Stimulated activated naive CD8-positive, alpha-beta T cell treated with anti-CD3 and anti-CD28 coated beads, Interleukin-15, amount 100 ng/mL, for 72 hours (primary cell): ENCODE measurements around the gene EVC2.

Experiments
- ATAC-seq: fragments of 150-1000 bp; cut with Tn5 transposase; 2 replicates; pipeline ENCODE4 v1.10.0; 2021; ENCODE audit warnings: mild to moderate bottlenecking, moderate library complexity
- DNase-seq, 2 donors: peaks; one replicate each; pipeline ENCODE4 v3.0.0; 2021 to 2022
- H3K27ac Mint-ChIP-seq, 2 donors: one replicate each; pipeline ENCODE4 v1.8.0; 2022; ENCODE audit warnings: mild to moderate bottlenecking in 2 of 2, mixed read lengths in 2 of 2, moderate library complexity in 2 of 2
- H3K27me3 Mint-ChIP-seq: one replicate; pipeline ENCODE4 v1.8.0; 2022; ENCODE audit warnings: mixed read lengths
- H3K4me1 Mint-ChIP-seq: one replicate; pipeline ENCODE4 v1.8.0; 2022; ENCODE audit warnings: mild to moderate bottlenecking, mixed read lengths
- H3K4me3 Mint-ChIP-seq, 2 donors: one replicate each; pipeline ENCODE4 v1.8.0; 2022; ENCODE audit warnings: mild to moderate bottlenecking in 2 of 2, mixed read lengths in 2 of 2, moderate library complexity in 1 of 2
- H3K9me3 Mint-ChIP-seq, 2 donors: one replicate each; pipeline ENCODE4 v1.8.0; 2022; ENCODE audit warnings: mixed read lengths in 2 of 2

The EVC2 gene

GRCh38 chr4:5683566-5683965 lies 24.8 kb downstream of the EVC2 start:
- DNase-seq (no peak), ATAC-seq (no peak)
- Mint-ChIP-seq H3K27ac (no peak overlapping the region), H3K9me3 (no peaks in the 10 kb centered on the region), H3K4me1 (no peaks in the 10 kb centered on the region), H3K27me3 (no peaks in the 10 kb centered on the region), H3K4me3 (no peak overlapping the region)

GRCh38 chr4:5678977-5679376 lies 29.4 kb downstream of the EVC2 start:
- ATAC-seq (no peak), DNase-seq (no peak)
- Mint-ChIP-seq H3K27me3 (no peaks in the 10 kb centered on the region), H3K27ac (no peak overlapping the region), H3K4me3 (no peak overlapping the region), H3K9me3 (no peaks in the 10 kb centered on the region), H3K4me1 (no peaks in the 10 kb centered on the region)

DNA sequence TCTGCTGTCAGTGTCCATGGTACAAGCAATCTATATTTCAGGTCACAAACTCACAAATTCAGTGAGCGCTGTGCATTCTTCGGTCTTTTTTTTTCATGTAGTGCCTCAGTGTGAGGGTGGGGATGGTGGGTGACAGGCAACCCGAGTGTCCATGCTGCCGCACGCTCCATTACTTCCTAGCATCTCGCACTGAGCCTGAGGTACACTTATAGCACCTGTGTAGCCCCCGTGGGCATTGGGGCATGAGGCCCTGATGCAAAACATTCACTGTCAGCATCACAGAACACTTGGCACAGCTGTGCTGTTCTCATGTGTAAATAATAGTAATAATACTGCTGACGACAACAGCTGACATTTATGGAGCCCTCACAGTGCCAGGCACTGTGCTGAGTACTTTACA lies 31.6 kb downstream of the EVC2 start:
- Mint-ChIP-seq H3K4me3 (no peak overlapping the region), H3K27me3 (no peaks in the 10 kb centered on the region), H3K9me3 (no peaks in the 10 kb centered on the region), H3K27ac (no peak overlapping the region), H3K4me1 (no peaks in the 10 kb centered on the region)
- ATAC-seq: no peak
- DNase-seq: no peak

- no peak for ATAC-seq
- Mint-ChIP-seq H3K27me3 (no peaks in the 10 kb centered on the region), H3K4me1 (no peaks in the 10 kb centered on the region), H3K4me3 (no peak overlapping the region), H3K27ac (no peak overlapping the region), H3K9me3 (peaks cover 5 to 24% of the 10 kb centered on the region in 2 donors)
- no peak for DNase-seq
These were observed 41.6 kb downstream of the EVC2 start for GRCh38 chr4:5666741-5667140.

DNA sequence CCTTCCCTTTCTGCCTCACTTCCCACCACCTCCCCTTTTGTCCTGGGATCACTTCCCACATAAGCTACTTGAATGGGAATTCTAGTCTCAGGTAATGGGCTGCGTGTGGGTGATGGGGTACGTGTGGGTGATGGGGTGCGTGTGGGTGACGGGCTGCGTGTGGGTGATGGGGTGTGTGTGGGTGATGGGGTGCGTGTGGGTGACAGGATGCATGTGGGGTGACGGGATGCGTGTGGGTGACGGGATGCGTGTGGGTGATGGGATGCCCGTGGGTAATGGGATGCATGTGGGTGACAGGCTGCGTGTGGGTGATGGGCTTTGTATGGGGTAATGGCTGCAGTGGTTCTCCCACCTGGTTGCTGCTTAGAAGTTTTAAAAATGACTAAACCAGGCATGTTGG lies 43.6 kb downstream of the EVC2 start:
- no peak for DNase-seq
- peak; percentile 48 for ATAC-seq
- Mint-ChIP-seq H3K27me3 (no peaks in the 10 kb centered on the region), H3K27ac (no peak overlapping the region), H3K4me3 (no peak overlapping the region), H3K4me1 (no peaks in the 10 kb centered on the region), H3K9me3 (peaks cover 5 to 26% of the 10 kb centered on the region in 2 donors)

DNA sequence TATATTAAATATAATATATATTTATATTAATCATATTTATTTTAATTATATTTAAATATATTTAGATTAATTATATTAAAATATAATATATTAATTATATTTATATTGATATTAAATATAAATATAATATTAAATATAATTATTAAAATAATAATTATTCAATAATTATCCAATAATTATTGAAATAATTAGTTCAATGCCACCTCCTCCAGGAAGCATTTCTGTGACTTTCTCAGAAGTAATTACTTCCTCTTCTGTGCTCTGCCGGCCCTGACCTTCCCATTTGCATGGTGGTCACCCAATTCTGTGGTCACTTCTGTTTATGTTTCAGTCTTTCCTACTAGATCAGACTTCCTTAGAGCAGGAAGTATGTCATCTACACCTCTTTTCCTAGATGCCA lies 45.8 kb downstream of the EVC2 start:
- no peak for ATAC-seq
- H3K4me3 Mint-ChIP-seq: no peak overlapping the region
- no peak for DNase-seq
- no peaks in the 10 kb centered on the region for H3K27me3 Mint-ChIP-seq
- H3K4me1 Mint-ChIP-seq: no peaks in the 10 kb centered on the region
- peaks cover 5 to 26% of the 10 kb centered on the region in 2 donors for H3K9me3 Mint-ChIP-seq
- no peak overlapping the region for H3K27ac Mint-ChIP-seq

GRCh38 chr4:5661237-5661636 lies 47.1 kb downstream of the EVC2 start:
- H3K27me3 Mint-ChIP-seq: no peaks in the 10 kb centered on the region
- no peaks in the 10 kb centered on the region for H3K4me1 Mint-ChIP-seq
- no peak overlapping the region for H3K27ac Mint-ChIP-seq
- no peak for DNase-seq
- H3K4me3 Mint-ChIP-seq: no peak overlapping the region
- no peak for ATAC-seq
- peaks cover 5 to 29% of the 10 kb centered on the region in 2 donors for H3K9me3 Mint-ChIP-seq

GRCh38 chr4:5660185-5660584 lies 48.2 kb downstream of the EVC2 start:
- Mint-ChIP-seq H3K9me3 (peaks cover 5 to 27% of the 10 kb centered on the region in 2 donors), H3K27ac (no peak overlapping the region), H3K4me3 (no peak overlapping the region), H3K27me3 (no peaks in the 10 kb centered on the region), H3K4me1 (no peaks in the 10 kb centered on the region)
- no peak for ATAC-seq
- DNase-seq: no peak

DNA sequence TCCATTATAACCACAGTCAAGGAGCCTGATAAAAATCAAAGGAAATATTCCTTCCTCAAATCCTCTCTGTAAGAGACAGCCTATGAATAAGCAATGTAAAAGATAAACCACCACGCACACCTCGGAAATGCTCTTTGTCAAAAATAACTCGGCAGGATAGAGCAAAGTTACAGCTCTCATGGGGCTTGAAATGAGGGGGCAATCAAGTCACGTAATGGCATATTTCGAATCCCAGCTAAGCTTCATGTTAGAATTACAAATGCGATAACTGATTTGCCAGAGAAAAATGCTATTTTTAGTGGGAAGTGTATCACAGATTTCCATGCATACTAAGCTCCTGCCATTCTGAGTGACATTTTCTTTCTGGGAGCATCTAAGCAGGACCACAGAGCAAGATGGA lies 49.4 kb downstream of the EVC2 start:
- ATAC-seq (no peak), DNase-seq (no peak)
- H3K27me3 Mint-ChIP-seq: no peaks in the 10 kb centered on the region
- H3K4me3 Mint-ChIP-seq: no peak overlapping the region
- no peaks in the 10 kb centered on the region for H3K4me1 Mint-ChIP-seq
- no peak overlapping the region for H3K27ac Mint-ChIP-seq
- peaks cover 5 to 19% of the 10 kb centered on the region in 2 donors for H3K9me3 Mint-ChIP-seq

- H3K4me1 Mint-ChIP-seq: no peaks in the 10 kb centered on the region
- no peaks in the 10 kb centered on the region for H3K27me3 Mint-ChIP-seq
- ATAC-seq: no peak
- no peak overlapping the region for H3K27ac Mint-ChIP-seq
- H3K9me3 Mint-ChIP-seq: peaks cover 0 to 6% of the 10 kb centered on the region in 2 donors
- no peak overlapping the region for H3K4me3 Mint-ChIP-seq
- no peak for DNase-seq
These were observed 51.9 kb downstream of the EVC2 start for GRCh38 chr4:5656415-5656814.

GRCh38 chr4:5654791-5655190 lies 53.6 kb downstream of the EVC2 start:
- H3K27ac Mint-ChIP-seq: no peak overlapping the region
- ATAC-seq: no peak

GRCh38 chr4:5651089-5651488 lies 57.3 kb downstream of the EVC2 start:
- no peak overlapping the region for H3K4me3 Mint-ChIP-seq
- no peaks in the 10 kb centered on the region for H3K27me3 Mint-ChIP-seq
- H3K27ac Mint-ChIP-seq: no peak overlapping the region
- no peaks in the 10 kb centered on the region for H3K4me1 Mint-ChIP-seq
- H3K9me3 Mint-ChIP-seq: peaks cover 0 to under 1% of the 10 kb centered on the region in 2 donors
- no peak for DNase-seq
- ATAC-seq: no peak

More at GRCh38 chr4:5654791-5655190, 53.6 kb downstream of the EVC2 start:
- Mint-ChIP-seq H3K4me1 (no peaks in the 10 kb centered on the region), H3K4me3 (no peak overlapping the region), H3K27me3 (no peaks in the 10 kb centered on the region), H3K9me3 (peaks cover 0 to 6% of the 10 kb centered on the region in 2 donors)
- no peak for DNase-seq

- ATAC-seq (no peak), DNase-seq (no peak)
- Mint-ChIP-seq H3K27ac (no peak overlapping the region), H3K27me3 (no peaks in the 10 kb centered on the region), H3K4me1 (no peaks in the 10 kb centered on the region), H3K4me3 (no peak overlapping the region), H3K9me3 (peaks cover 0 to 6% of the 10 kb centered on the region in 2 donors)
These were observed 58.3 kb downstream of the EVC2 start for GRCh38 chr4:5650040-5650439.

DNA sequence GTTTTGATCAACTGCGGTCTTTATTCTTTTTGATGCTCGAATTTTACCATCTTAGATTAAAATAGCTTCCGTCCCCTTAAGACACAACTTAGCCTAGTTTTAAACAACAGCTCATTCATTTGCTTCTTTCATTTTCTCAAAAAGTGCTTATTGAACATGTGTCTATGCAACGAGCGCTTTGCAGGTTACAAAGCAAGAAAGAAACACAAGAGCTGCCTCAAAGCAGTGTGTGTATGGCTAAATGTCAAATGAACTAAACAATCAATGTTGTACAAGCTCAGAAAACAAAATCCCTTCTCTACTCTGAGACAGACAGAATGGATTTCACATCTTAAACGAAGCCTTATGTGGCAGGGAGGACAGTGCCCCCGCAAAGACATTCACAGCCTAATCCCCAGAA lies 61.0 kb downstream of the EVC2 start:
- Mint-ChIP-seq H3K27me3 (no peaks in the 10 kb centered on the region), H3K4me3 (no peak overlapping the region), H3K27ac (no peak overlapping the region), H3K9me3 (peaks cover 0 to 11% of the 10 kb centered on the region in 2 donors), H3K4me1 (no peaks in the 10 kb centered on the region)
- ATAC-seq (no peak), DNase-seq (no peak)

GRCh38 chr4:5640096-5640495 lies 68.3 kb downstream of the EVC2 start:
- DNase-seq (no peak), ATAC-seq (no peak)
- H3K27ac Mint-ChIP-seq: no peak overlapping the region
- H3K27me3 Mint-ChIP-seq: peaks cover 5% of the 10 kb centered on the region
- no peak overlapping the region for H3K4me3 Mint-ChIP-seq
- no peaks in the 10 kb centered on the region for H3K4me1 Mint-ChIP-seq
- peaks cover 6% of the 10 kb centered on the region in 2 donors for H3K9me3 Mint-ChIP-seq

- no peak for DNase-seq
- Mint-ChIP-seq H3K4me1 (no peaks in the 10 kb centered on the region), H3K4me3 (no peak overlapping the region), H3K27ac (no peak overlapping the region), H3K27me3 (peaks cover 5% of the 10 kb centered on the region), H3K9me3 (peaks cover under 1 to 6% of the 10 kb centered on the region in 2 donors)
- ATAC-seq: no peak
These were observed 68.8 kb downstream of the EVC2 start for GRCh38 chr4:5639556-5639955.

DNA sequence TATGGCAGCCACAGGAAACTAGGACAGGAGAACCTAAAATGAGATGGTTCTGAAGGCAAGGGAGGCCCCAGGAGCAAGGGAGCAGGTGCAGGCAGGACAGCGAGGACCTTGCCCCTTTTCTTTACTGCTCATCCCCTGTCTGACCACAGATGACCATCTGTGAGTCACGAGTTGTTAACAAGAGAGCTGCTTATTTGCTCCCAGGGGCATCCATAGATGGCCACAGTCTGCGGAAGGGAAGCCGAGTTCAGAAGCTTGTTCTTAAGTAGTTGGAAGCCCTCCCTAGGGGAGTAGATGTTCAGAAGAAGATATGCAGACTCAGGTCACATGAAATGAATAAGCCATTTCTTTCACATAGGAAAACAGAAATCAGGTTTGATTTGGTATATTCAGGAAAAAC lies 69.4 kb downstream of the EVC2 start:
- Mint-ChIP-seq H3K9me3 (peaks cover 0 to 6% of the 10 kb centered on the region in 2 donors), H3K27me3 (peaks cover 5% of the 10 kb centered on the region), H3K4me1 (no peaks in the 10 kb centered on the region), H3K27ac (no peak overlapping the region), H3K4me3 (no peak overlapping the region)
- DNase-seq (no peak), ATAC-seq (no peak)
